Aorta (tissue), 5 donors: ENCODE results near the gene LASP1NB.

Experiments
- ATAC-seq: fragments of 200-7000 bp; cut with Tn5 transposase; one replicate; pipeline ENCODE4 v1.9.1; 2022; ENCODE audit warnings: moderate library complexity; ENCODE audit not compliant: low FRiP score
- DNase-seq, 2 donors: peaks; one replicate each; pipeline ENCODE4 v3.0.0-alpha.2; 2020
- H3K27ac ChIP-seq, 2 donors: one replicate each; pipeline ENCODE4 v1.5.1; 2013; ENCODE audit warnings: low read length in 2 of 2, mild to moderate bottlenecking in 2 of 2, moderate library complexity in 2 of 2, control low read depth in 1 of 2, inconsistent platforms in 1 of 2, low read depth in 1 of 2
- H3K27me3 ChIP-seq, 2 donors: one replicate each; pipeline ENCODE4 v1.6.1; 2013; ENCODE audit warnings: control low read depth in 1 of 2, low read length in 1 of 2, mild to moderate bottlenecking in 1 of 2, moderate library complexity in 1 of 2; ENCODE audit not compliant: insufficient read depth in 2 of 2, control insufficient read depth in 1 of 2
- H3K36me3 ChIP-seq, 2 donors: one replicate each; pipeline ENCODE4 v1.6.1; 2013; ENCODE audit warnings: control low read depth in 1 of 2, low read length in 1 of 2, mild to moderate bottlenecking in 1 of 2; ENCODE audit not compliant: insufficient read depth in 2 of 2, control insufficient read depth in 1 of 2
- H3K4me1 ChIP-seq, 2 donors: one replicate each; pipeline ENCODE4 v1.6.1; 2013; ENCODE audit warnings: low read length in 2 of 2, control low read depth in 1 of 2, mild to moderate bottlenecking in 1 of 2, moderate library complexity in 1 of 2; ENCODE audit not compliant: insufficient read depth in 2 of 2, control insufficient read depth in 1 of 2
- H3K4me3 ChIP-seq, 2 donors: one replicate each; pipeline ENCODE4 v1.5.1; 2013; ENCODE audit warnings: low read length in 2 of 2, control low read depth in 1 of 2, mild to moderate bottlenecking in 1 of 2
- H3K9me3 ChIP-seq: one replicate; pipeline ENCODE4 v1.6.1; 2013; ENCODE audit warnings: mild to moderate bottlenecking, low read length; ENCODE audit not compliant: control insufficient read depth
- WGBS, 2 donors: extraction: QIAGEN DNeasy Blood & Tissue Kit; methylation state at CpG; one replicate each; pipeline ENCODE4 v1.1.7; 2013; 5-methylcytosine and 5-hydroxymethylcytosine counted together
- intact Hi-C, 2 donors: fragments of 100-400 bp; cut with DNase I; formaldehyde crosslinking; loops; one replicate each; pipeline versions ENCODE4 v1.14.2 to v1.15.0; 2022
- donor health status: healthy with polysubstance abuse.
- donor health status: Bipolar disorder and iron deficiency.
- donor health status: DM: no; HTN: no; CAD: no.
- donor health status: DM: no; HTN: no; CAD: no.
- donor health status: DM: yes; HTN: yes; CAD: no.

The LASP1NB gene

GRCh38 chr17:38925263-38925995, at the start of gene LASP1NB:
TSS of gene LASP1NB (plus strand) at chr17:38925614.
- WGBS, 2 donors, result 24 to 26% methylated on average over 14 of the region's 14 CpGs
- DNase-seq (no peak), ATAC-seq (peak; percentile 51)
- Histone ChIP-seq H3K4me3 (no peak within 1 kb of the TSS), H3K9me3 (no peaks in the 10 kb centered on the region), H3K4me1 (peaks cover 0 to 2% of the 10 kb centered on the region in 2 donors), H3K36me3 (no peaks in the 10 kb centered on the region), H3K27ac (peak within 1 kb of the TSS; percentile 59 to 83), H3K27me3 (no peaks in the 10 kb centered on the region)
- intact Hi-C loops, result no loop called here

DNA sequence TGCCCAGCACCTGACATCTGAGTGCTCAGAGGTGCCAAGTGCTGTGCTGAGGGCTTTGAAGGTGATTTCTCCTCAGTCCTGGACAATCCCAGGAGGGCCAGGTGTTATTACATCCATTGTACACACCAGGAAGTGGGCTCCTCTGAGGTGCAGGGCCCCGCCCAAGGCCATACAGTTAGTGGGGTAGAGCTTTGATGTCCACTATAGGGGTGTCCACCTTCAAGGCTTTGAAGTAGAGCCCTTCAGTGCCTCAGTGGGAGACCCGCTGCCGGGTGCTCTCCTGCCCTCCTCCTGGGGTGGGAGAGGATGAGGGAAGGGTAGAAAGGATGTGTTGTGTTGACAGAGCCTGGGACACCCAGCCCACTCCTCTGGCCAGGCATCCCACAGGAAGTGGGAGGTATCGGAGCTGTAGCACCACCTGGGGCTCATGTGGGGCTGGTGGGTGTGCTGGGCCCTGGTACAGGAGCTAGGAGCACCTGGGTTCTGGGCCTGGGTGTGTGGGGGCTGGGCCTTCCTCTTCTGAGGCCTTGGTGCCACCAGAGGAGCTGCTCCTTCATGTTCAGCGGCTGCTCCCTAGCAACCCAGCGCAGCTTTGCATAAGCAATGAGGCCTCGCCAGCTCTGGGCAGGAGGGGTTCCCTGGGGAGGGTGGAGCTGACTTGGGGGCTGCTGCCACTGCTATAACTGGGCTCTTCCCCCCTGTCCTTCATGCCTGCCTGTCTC, 48.1 kb upstream of the LASP1NB start:
- Histone ChIP-seq H3K9me3 (no peaks in the 10 kb centered on the region), H3K36me3 (peaks cover 0 to 2% of the 10 kb centered on the region in 2 donors), H3K4me1 (peaks cover 2 to 8% of the 10 kb centered on the region in 2 donors), H3K4me3 (no peak overlapping the region), H3K27ac (peak overlapping the region in 1 of 2 donors; percentile 78), H3K27me3 (no peaks in the 10 kb centered on the region)
- DNase-seq (no peak), ATAC-seq (no peak)
- intact Hi-C loops, result loop anchor here in 1 of 2 donors (5.0 to 10.0 kb wide), 2 partner anchors 40 to 278 kb away; partner anchors contain the start of gene PLXDC1
- WGBS, 2 donors, result 34 to 39% methylated on average over 7 of the region's 7 CpGs

GRCh38 chr17:38879878-38880665, 45.3 kb upstream of the LASP1NB start:
- Histone ChIP-seq H3K9me3 (no peaks in the 10 kb centered on the region), H3K4me1 (peaks cover 2 to 8% of the 10 kb centered on the region in 2 donors), H3K27me3 (no peaks in the 10 kb centered on the region), H3K4me3 (no peak overlapping the region), H3K27ac (peak overlapping the region; percentile 44 to 65), H3K36me3 (peaks cover 0 to 2% of the 10 kb centered on the region in 2 donors)
- ATAC-seq (peak; percentile 16), DNase-seq (peak; percentile 73 to 84)
- WGBS, 2 donors, result 3 to 5% methylated on average over 6 of the region's 6 CpGs
- intact Hi-C loops, result loop anchor here in 1 of 2 donors (5.0 to 10.0 kb wide), 2 partner anchors 37 to 275 kb away; partner anchors contain the start of gene PLXDC1

GRCh38 chr17:38881600-38882191, 43.7 kb upstream of the LASP1NB start:
- DNase-seq, result peak; percentile 80 to 86
- peak; percentile 49 for ATAC-seq
- 7 to 8% methylated on average over 8 of the region's 8 CpGs for WGBS, 2 donors
- Histone ChIP-seq H3K27me3 (no peaks in the 10 kb centered on the region), H3K4me3 (no peak overlapping the region), H3K36me3 (peaks cover 0 to 2% of the 10 kb centered on the region in 2 donors), H3K4me1 (peaks cover 2 to 8% of the 10 kb centered on the region in 2 donors), H3K27ac (peak overlapping the region in 1 of 2 donors; percentile 31), H3K9me3 (no peaks in the 10 kb centered on the region)
- intact Hi-C loops, result no loop called here

DNA sequence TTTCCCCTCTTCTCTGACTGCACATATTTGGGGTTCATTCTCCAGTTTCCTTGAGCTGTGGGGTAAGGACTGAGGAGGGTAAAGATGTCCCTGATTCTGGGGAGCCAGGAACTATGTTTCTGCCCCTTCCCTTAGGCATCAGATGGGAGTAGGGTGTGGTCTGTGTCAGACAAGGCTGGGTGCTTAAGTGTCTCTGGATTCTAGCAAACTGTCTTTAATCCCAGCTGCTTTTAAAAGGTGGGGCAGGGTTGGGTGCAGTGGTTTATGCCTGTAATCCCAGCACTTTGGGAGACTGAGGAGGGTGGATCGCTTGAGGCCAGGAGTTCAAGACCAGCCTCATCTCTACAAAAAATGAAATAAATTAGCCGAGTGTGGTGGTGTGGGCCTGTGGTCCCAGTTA, 42.5 kb upstream of the LASP1NB start:
- Histone ChIP-seq H3K27ac (peak overlapping the region in 1 of 2 donors; percentile 13), H3K4me1 (peaks cover 2 to 8% of the 10 kb centered on the region in 2 donors), H3K36me3 (peaks cover 0 to 2% of the 10 kb centered on the region in 2 donors), H3K4me3 (no peak overlapping the region), H3K9me3 (no peaks in the 10 kb centered on the region), H3K27me3 (no peaks in the 10 kb centered on the region)
- ATAC-seq (no peak), DNase-seq (no peak)
- 90% methylated on average over 2 of the region's 2 CpGs for WGBS, 2 donors
- intact Hi-C loops, result no loop called here

DNA sequence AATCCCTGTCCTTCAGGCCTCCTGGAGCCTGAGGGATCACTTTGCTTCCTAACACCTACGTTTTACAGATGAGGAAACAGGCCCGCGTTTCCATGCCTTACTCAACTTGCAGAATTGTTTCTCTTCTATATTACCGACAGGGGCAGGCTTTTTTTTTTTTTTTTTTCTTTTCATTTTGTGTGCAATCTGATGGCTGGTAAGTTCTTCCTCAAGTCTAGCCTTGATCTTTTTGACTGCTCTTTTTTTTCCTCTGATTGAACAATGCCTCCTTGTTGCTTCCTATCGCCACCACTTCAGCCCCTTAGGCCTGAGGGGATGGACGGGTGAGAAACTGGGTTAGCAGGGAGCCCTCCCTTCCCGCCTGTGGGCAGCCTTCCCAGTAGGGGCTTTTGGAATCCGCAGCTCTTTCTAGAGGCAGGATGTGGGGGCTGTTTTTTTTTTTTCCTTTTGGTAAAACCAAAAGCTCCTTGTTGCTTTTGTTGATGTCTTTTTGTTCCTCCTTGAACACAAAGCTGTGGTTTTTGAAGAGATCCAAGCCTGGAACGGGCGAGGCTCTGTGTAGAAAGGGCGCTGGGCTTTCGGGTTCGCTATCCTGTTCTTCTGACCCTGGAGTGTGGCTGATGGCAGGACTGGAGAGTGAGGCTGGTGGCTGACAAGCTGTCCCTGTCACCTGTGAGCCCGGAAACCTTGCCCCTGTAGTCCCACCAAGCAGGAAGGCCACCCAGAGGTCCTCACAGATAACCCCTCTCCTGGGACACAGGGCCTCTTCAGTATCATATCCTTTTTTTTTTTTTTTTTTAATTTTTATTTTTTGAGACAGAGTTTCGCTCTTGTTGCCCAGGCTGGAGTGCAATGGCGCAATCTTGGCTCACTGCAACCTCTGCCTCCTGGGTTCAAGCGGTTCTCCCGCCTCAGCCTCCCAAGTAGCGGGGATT, 41.6 kb upstream of the LASP1NB start:
- H3K4me3 ChIP-seq, result no peak overlapping the region
- peaks cover 2 to 8% of the 10 kb centered on the region in 2 donors for H3K4me1 ChIP-seq
- H3K27ac ChIP-seq, result no peak overlapping the region
- no peaks in the 10 kb centered on the region for H3K27me3 ChIP-seq
- H3K9me3 ChIP-seq, result no peaks in the 10 kb centered on the region
- DNase-seq, result no peak
- WGBS, 2 donors, result 49 to 53% methylated on average over 18 to 19 of the region's 19 CpGs
- ATAC-seq, result no peak
- intact Hi-C loops, result no loop called here
- H3K36me3 ChIP-seq, result no peaks in the 10 kb centered on the region

DNA sequence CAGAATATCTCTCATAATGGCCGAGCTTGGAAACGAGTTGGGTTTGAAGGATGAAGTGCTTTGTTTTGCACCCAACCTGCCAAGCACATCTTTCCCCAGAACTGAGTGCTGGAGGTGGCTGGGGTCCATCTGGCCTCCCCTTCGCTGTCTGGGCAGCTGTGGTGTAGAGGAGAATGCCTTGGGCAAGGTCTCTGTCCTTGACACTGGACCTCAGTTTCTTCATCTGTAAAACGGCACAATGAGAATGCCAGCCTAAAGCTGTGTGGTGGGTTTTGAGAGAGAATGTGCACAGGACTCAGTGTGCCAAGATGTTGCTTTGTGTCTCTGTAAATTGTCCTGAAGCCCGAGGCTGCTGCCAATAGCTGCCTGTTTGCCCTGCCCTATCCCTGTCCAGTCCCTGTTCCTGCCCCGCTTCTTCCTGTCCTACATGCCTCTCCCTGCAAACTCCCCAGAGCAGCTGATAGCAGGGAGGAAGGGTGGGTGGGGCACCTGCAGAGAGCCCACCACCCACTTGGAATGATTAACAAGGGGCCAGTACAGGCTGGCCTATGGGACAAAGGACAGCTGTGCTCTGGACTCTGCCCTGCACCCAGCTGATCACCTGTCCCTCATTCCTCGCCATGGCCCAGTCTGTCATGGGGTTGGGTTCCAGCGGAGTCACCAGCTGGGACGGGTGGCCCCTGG, 40.2 kb upstream of the LASP1NB start:
- no peak for ATAC-seq
- no peaks in the 10 kb centered on the region for H3K9me3 ChIP-seq
- no peak for DNase-seq
- H3K36me3 ChIP-seq, result peaks cover 0 to 2% of the 10 kb centered on the region in 2 donors
- no peak overlapping the region for H3K27ac ChIP-seq
- peaks cover 2 to 8% of the 10 kb centered on the region in 2 donors for H3K4me1 ChIP-seq
- intact Hi-C loops, result no loop called here
- H3K27me3 ChIP-seq, result no peaks in the 10 kb centered on the region
- no peak overlapping the region for H3K4me3 ChIP-seq
- WGBS, 2 donors, result 32 to 41% methylated on average over 9 of the region's 9 CpGs
